Liver (tissue), 3 donors: ENCODE data around the gene NSF.
"Not testable (repeated sequence)": the region's sequence is repeated elsewhere in the genome, so short reads cannot be mapped to it uniquely, and the experiment has no call there.

ENCODE experiments used
- ATF3 ChIP-seq: IDR thresholded peaks from 2 replicates; pipeline ENCODE4 v1.6.1; 2016; ENCODE audit warnings: antibody characterized with exemption
- CTCF ChIP-seq: fragments of 150-350 bp; IDR thresholded peaks from 2 replicates; pipeline ENCODE4 v1.5.1; 2017; ENCODE audit warnings: improper control_type of control experiment, low read depth, low read length; ENCODE audit not compliant: missing input control
- EGR1 ChIP-seq, 2 donors: IDR thresholded peaks; 2 replicates each; pipeline ENCODE4 v1.6.1; 2016 to 2018; ENCODE audit warnings: antibody characterized with exemption in 2 of 2, low read depth in 2 of 2
- GABPA ChIP-seq, 2 donors: IDR thresholded peaks in 1 of 2; conservative IDR thresholded peaks in 1 of 2; 2 replicates each; pipeline ENCODE4 v1.6.1; 2016; ENCODE audit warnings: antibody characterized with exemption in 2 of 2, mild to moderate bottlenecking in 1 of 2, moderate library complexity in 1 of 2
- MAX ChIP-seq: IDR thresholded peaks from 2 replicates; pipeline ENCODE4 v1.6.1; 2016; ENCODE audit warnings: antibody characterized with exemption
- NR2F2 ChIP-seq: IDR thresholded peaks from 2 replicates; pipeline ENCODE4 v1.6.1; 2016; ENCODE audit warnings: antibody characterized with exemption
- RAD21 ChIP-seq, 2 donors: IDR thresholded peaks; 2 replicates each; pipeline ENCODE4 v1.6.1; 2016; ENCODE audit warnings: antibody characterized with exemption in 2 of 2, mild to moderate bottlenecking in 2 of 2
- REST ChIP-seq: IDR thresholded peaks from 2 replicates; pipeline ENCODE4 v1.6.1; 2016; ENCODE audit warnings: antibody characterized with exemption, mild to moderate bottlenecking
- RXRA ChIP-seq, 2 donors: IDR thresholded peaks; 2 replicates each; pipeline ENCODE4 v1.6.1; 2017 to 2018; ENCODE audit warnings: antibody characterized with exemption in 2 of 2, mild to moderate bottlenecking in 1 of 2
- TAF1 ChIP-seq: conservative IDR thresholded peaks from 2 replicates; pipeline ENCODE4 v1.6.1; 2016; ENCODE audit warnings: antibody characterized with exemption, mild to moderate bottlenecking
- ZBTB33 ChIP-seq: IDR thresholded peaks from 2 replicates; pipeline ENCODE4 v1.6.1; 2016; ENCODE audit warnings: antibody characterized with exemption
- donor health status: healthy.
- donor health status: healthy.

GRCh38 chr17:46768896-46769295 is 178.4 kb downstream of the NSF start:
- not testable (repeated sequence) for TF ChIP-seq CTCF; GABPA (IDR thresholded peaks at IDR 0.05 in 1 of 2, conservative IDR thresholded peaks at IDR 0.05 in 1 of 2); RAD21 (IDR thresholded peaks at IDR 0.05); ATF3; REST; EGR1 (IDR thresholded peaks at IDR 0.05; ENCODE audit: low read depth in 2 of 2); RXRA (IDR thresholded peaks at IDR 0.05); TAF1; ZBTB33; MAX; NR2F2
